HepG2 (cell line): Measurements from ENCODE around the gene ZBTB46. TPM values are rescaled to one million over a fixed set of nuclear protein-coding genes. Genes with fewer than 3 reads are reported as not detected.
A peak's percentile ranks its signal among the peaks of the same experiment; 100 is the strongest.

Experiments used
- BRF2 ChIP-seq: sonication (generic); formaldehyde crosslinking; IDR thresholded peaks from 2 replicates; pipeline ENCODE4 v1.8.1; 2022; ENCODE audit warnings: mild to moderate bottlenecking, missing genetic modification reagents
- CBX2 ChIP-seq, 2 experiments: fragments of 200-600 bp in 1 of 2; sonication (generic); formaldehyde crosslinking in 1 of 2; IDR thresholded peaks; 2 replicates each; pipeline versions ENCODE4 v1.7.0 to v1.8.1; 2018 to 2022; ENCODE audit warnings: low read depth in 2 of 2, low read length in 1 of 2, mild to moderate bottlenecking in 1 of 2, missing genetic modification reagents in 1 of 2
- FUBP1 ChIP-seq: sonication (generic); formaldehyde crosslinking; IDR thresholded peaks from 2 replicates; pipeline ENCODE4 v1.5.1; 2020; ENCODE audit warnings: missing genetic modification reagents, mild to moderate bottlenecking, borderline replicate concordance
- HNRNPLL ChIP-seq: fragments of 200-400 bp; formaldehyde crosslinking; IDR thresholded peaks from 2 replicates; pipeline ENCODE4 v1.6.1; 2017; ENCODE audit warnings: mild to moderate bottlenecking, low read depth, low read length; ENCODE audit not compliant: poor library complexity, severe bottlenecking
- SNAPC5 ChIP-seq: sonication (generic); formaldehyde crosslinking; IDR thresholded peaks from 2 replicates; pipeline ENCODE4 v1.8.1; 2023; ENCODE audit warnings: mild to moderate bottlenecking, missing genetic modification reagents, borderline replicate concordance
- ZNF335 ChIP-seq: sonication (generic); formaldehyde crosslinking; IDR thresholded peaks from 2 replicates; pipeline ENCODE4 v1.4.0; 2020; ENCODE audit warnings: missing genetic modification reagents
- ZNF574 ChIP-seq: sonication (generic); formaldehyde crosslinking; IDR thresholded peaks from 2 replicates; pipeline ENCODE4 v1.4.0; 2020; ENCODE audit warnings: missing genetic modification reagents
- polyA plus RNA-seq, 8 experiments: library from polyadenylated mRNA; depleted of rRNA in 3 of 8; stranded (reverse) in 7 of 8; unstranded in 1 of 8; fragments of >200 nt; fragmentation: Illumina TruSeq in 4 of 8; extraction: Trizol in 4 of 8; gene quantifications; 2 replicates each; pipeline versions ENCODE4 v1.2.1 to v1.2.3, GENCODE V29; 2011 to 2016; ENCODE audit warnings: low read depth in 4 of 8, missing spikeins in 1 of 8, mixed read lengths in 1 of 8; ENCODE audit not compliant: insufficient read depth in 1 of 8
- total RNA-seq, 5 experiments: library from RNA; depleted of rRNA; stranded (reverse); fragments of >200 nt; fragmentation: Illumina TruSeq; extraction: Trizol; gene quantifications; 2 replicates each; pipeline ENCODE4 v1.2.3, GENCODE V29; 2016; ENCODE audit warnings: low read depth in 1 of 5
- TF ChIP-seq, protein P1 (sequence below): sonication (generic); formaldehyde crosslinking; IDR thresholded peaks from 2 replicates; pipeline ENCODE4 v1.4.0; 2020; ENCODE audit warnings: missing genetic modification reagents
- TF ChIP-seq, protein P2 (sequence below), 2 experiments: fragments of 450-650 bp in 1 of 2; sonication (generic) in 1 of 2; formaldehyde crosslinking in 1 of 2; IDR thresholded peaks; 2 replicates each; pipeline versions ENCODE4 v1.6.1 to v1.8.0; 2016 to 2022; ENCODE audit warnings: antibody characterized with exemption in 1 of 2, mild to moderate bottlenecking in 1 of 2, missing genetic modification reagents in 1 of 2

The ZBTB46 gene
- total and polyA plus RNA-seq, 2 of the 13 experiments (the other 11 are each of a cell fraction or from before 2014, with no cell fraction given): 1.6 to 13.5 TPM

- TF ChIP-seq ZNF574 (CRISPR knock-in tag): peak; percentile 94
- no peak; the same call in 1 of the 2 replicates for TF ChIP-seq SNAPC5 (CRISPR knock-in tag)
- TF ChIP-seq FUBP1 (CRISPR knock-in tag): peak; percentile 40; the same call in 1 of the 2 replicates
- TF ChIP-seq, protein P1, sequence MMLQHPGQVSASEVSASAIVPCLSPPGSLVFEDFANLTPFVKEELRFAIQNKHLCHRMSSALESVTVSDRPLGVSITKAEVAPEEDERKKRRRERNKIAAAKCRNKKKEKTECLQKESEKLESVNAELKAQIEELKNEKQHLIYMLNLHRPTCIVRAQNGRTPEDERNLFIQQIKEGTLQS (CRISPR knock-in tag): peak; percentile 43; the same call in 1 of the 2 replicates
- no peak for TF ChIP-seq CBX2 (IDR thresholded peaks at IDR 0.05; ENCODE audit: low read depth, low read length)
- TF ChIP-seq CBX2 (CRISPR knock-in tag; IDR thresholded peaks at IDR 0.05; ENCODE audit: low read depth): peak; percentile 91
- peak; percentile 86; the same call in 1 of the 2 replicates for TF ChIP-seq ZNF335 (CRISPR knock-in tag)
- TF ChIP-seq, protein P2, sequence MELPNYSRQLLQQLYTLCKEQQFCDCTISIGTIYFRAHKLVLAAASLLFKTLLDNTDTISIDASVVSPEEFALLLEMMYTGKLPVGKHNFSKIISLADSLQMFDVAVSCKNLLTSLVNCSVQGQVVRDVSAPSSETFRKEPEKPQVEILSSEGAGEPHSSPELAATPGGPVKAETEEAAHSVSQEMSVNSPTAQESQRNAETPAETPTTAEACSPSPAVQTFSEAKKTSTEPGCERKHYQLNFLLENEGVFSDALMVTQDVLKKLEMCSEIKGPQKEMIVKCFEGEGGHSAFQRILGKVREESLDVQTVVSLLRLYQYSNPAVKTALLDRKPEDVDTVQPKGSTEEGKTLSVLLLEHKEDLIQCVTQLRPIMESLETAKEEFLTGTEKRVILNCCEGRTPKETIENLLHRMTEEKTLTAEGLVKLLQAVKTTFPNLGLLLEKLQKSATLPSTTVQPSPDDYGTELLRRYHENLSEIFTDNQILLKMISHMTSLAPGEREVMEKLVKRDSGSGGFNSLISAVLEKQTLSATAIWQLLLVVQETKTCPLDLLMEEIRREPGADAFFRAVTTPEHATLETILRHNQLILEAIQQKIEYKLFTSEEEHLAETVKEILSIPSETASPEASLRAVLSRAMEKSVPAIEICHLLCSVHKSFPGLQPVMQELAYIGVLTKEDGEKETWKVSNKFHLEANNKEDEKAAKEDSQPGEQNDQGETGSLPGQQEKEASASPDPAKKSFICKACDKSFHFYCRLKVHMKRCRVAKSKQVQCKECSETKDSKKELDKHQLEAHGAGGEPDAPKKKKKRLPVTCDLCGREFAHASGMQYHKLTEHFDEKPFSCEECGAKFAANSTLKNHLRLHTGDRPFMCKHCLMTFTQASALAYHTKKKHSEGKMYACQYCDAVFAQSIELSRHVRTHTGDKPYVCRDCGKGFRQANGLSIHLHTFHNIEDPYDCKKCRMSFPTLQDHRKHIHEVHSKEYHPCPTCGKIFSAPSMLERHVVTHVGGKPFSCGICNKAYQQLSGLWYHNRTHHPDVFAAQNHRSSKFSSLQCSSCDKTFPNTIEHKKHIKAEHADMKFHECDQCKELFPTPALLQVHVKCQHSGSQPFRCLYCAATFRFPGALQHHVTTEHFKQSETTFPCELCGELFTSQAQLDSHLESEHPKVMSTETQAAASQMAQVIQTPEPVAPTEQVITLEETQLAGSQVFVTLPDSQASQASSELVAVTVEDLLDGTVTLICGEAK (IDR thresholded peaks at IDR 0.05): no peak
- TF ChIP-seq, protein P2 (CRISPR knock-in tag; IDR thresholded peaks at IDR 0.05): peak; percentile 95
- peak; percentile 63 for TF ChIP-seq HNRNPLL
- TF ChIP-seq BRF2 (CRISPR knock-in tag): peak; percentile 84
Observed at GRCh38 chr20:63740627-63741353, 90.3 kb downstream of the ZBTB46 start (continued).
